Calu3 (cell line): ENCODE data around the gene CTRB1. TPM values are rescaled to one million over a fixed set of nuclear protein-coding genes. Genes with fewer than 3 reads are reported as not detected.

Experiments used
- BruUV-seq: library from RNA; stranded (reverse); fragments of 400-500 nt; replicated peaks from 2 replicates; lab custom pipeline; 2021; lab: Mats Ljungman, UMichigan
- CTCF ChIA-PET: fragments of 300-600 bp; sonication (Branson Sonifier 250); formaldehyde crosslinking; loops from one replicate; lab custom pipeline; 2022; ENCODE audit warnings: antibody characterized with exemption; lab: Charles Lee
- DNase-seq: peaks from one replicate; pipeline ENCODE4 v3.0.0; 2022
- H3K27ac Mint-ChIP-seq: one replicate; pipeline ENCODE4 v1.8.0; 2022; ENCODE audit warnings: mixed read lengths; ENCODE audit not compliant: unreplicated experiment
- H3K27me3 Mint-ChIP-seq: one replicate; pipeline ENCODE4 v1.8.0; 2022; ENCODE audit warnings: mixed read lengths; ENCODE audit not compliant: unreplicated experiment
- H3K36me3 Mint-ChIP-seq: one replicate; pipeline ENCODE4 v1.8.0; 2022; ENCODE audit warnings: mild to moderate bottlenecking, moderate library complexity, mixed read lengths; ENCODE audit not compliant: insufficient read depth, unreplicated experiment
- H3K4me1 Mint-ChIP-seq: one replicate; pipeline ENCODE4 v1.8.0; 2022; ENCODE audit warnings: mild to moderate bottlenecking, low read depth, mixed read lengths; ENCODE audit not compliant: unreplicated experiment
- H3K4me3 Mint-ChIP-seq: one replicate; pipeline ENCODE4 v1.8.0; 2022; ENCODE audit warnings: mild to moderate bottlenecking, low read depth, moderate library complexity, mixed read lengths; ENCODE audit not compliant: unreplicated experiment
- H3K9me3 Mint-ChIP-seq: one replicate; pipeline ENCODE4 v1.8.0; 2022; ENCODE audit warnings: low read depth, mixed read lengths; ENCODE audit not compliant: unreplicated experiment
- intact Hi-C: fragments of 100-400 bp; cut with micrococcal nuclease; formaldehyde crosslinking; loops from one replicate; pipeline ENCODE4 v1.10.0; 2022; ENCODE audit not compliant: unreplicated experiment
- total RNA-seq: library from RNA; stranded (reverse); gene quantifications from 2 replicates; pipeline ENCODE4 v1.2.3, GENCODE V29; 2022
- TF ChIP-seq, protein P1 (sequence below): fragments of 200-600 bp; IDR thresholded peaks from one replicate; pipeline ENCODE4 v1.8.0; 2022; ENCODE audit warnings: antibody characterized with exemption; ENCODE audit not compliant: unreplicated experiment

Gene CTRB1
- total RNA-seq, 1 experiment from 2014 or later, result not detected

GRCh38 chr16:75216576-75216975 is 2.2 kb upstream of the CTRB1 start:
- intact Hi-C loops, result no loop called here

GRCh38 chr16:75217389-75217851 is 1.4 kb upstream of the CTRB1 start:
- Mint-ChIP-seq H3K36me3 (no peaks in the 10 kb centered on the region), H3K4me3 (no peak overlapping the region), H3K4me1 (no peaks in the 10 kb centered on the region), H3K9me3 (no peaks in the 10 kb centered on the region), H3K27ac (no peak overlapping the region), H3K27me3 (no peaks in the 10 kb centered on the region)
- DNase-seq, result no peak
- TF ChIP-seq, protein P1, sequence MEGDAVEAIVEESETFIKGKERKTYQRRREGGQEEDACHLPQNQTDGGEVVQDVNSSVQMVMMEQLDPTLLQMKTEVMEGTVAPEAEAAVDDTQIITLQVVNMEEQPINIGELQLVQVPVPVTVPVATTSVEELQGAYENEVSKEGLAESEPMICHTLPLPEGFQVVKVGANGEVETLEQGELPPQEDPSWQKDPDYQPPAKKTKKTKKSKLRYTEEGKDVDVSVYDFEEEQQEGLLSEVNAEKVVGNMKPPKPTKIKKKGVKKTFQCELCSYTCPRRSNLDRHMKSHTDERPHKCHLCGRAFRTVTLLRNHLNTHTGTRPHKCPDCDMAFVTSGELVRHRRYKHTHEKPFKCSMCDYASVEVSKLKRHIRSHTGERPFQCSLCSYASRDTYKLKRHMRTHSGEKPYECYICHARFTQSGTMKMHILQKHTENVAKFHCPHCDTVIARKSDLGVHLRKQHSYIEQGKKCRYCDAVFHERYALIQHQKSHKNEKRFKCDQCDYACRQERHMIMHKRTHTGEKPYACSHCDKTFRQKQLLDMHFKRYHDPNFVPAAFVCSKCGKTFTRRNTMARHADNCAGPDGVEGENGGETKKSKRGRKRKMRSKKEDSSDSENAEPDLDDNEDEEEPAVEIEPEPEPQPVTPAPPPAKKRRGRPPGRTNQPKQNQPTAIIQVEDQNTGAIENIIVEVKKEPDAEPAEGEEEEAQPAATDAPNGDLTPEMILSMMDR, result no peak
- CTCF ChIA-PET, result no interaction called here
- no TSS peak for BruUV-seq
- intact Hi-C loops, result no loop called here

More at GRCh38 chr16:75216576-75216975, 2.2 kb upstream of the CTRB1 start:
- no peaks in the 10 kb centered on the region for H3K9me3 Mint-ChIP-seq
- DNase-seq, result no peak
- CTCF ChIA-PET, result interaction anchor here (1.4 kb wide), 1 partner anchor 13 kb away, joined by 3 read pairs; no protein-coding TSS in a partner anchor
- no peaks in the 10 kb centered on the region for H3K4me1 Mint-ChIP-seq
- BruUV-seq, result no TSS peak
- TF ChIP-seq, protein P1, result no peak
- H3K27me3 Mint-ChIP-seq, result no peaks in the 10 kb centered on the region
- no peaks in the 10 kb centered on the region for H3K36me3 Mint-ChIP-seq
- H3K4me3 Mint-ChIP-seq, result no peak overlapping the region
- H3K27ac Mint-ChIP-seq, result no peak overlapping the region

GRCh38 chr16:75219088-75219487 is 300 bp downstream of the CTRB1 start:
- TF ChIP-seq, protein P1, result no peak
- no peak overlapping the region for H3K4me3 Mint-ChIP-seq
- CTCF ChIA-PET, result no interaction called here
- no peak overlapping the region for H3K27ac Mint-ChIP-seq
- H3K4me1 Mint-ChIP-seq, result no peaks in the 10 kb centered on the region
- no peak for DNase-seq
- no peaks in the 10 kb centered on the region for H3K9me3 Mint-ChIP-seq
- intact Hi-C loops, result no loop called here
- peaks cover 2% of the 10 kb centered on the region for H3K36me3 Mint-ChIP-seq
- H3K27me3 Mint-ChIP-seq, result peaks cover 4% of the 10 kb centered on the region
- no TSS peak for BruUV-seq

- H3K27ac Mint-ChIP-seq, result no peak overlapping the region
- H3K4me1 Mint-ChIP-seq, result no peaks in the 10 kb centered on the region
- no peak for DNase-seq
- no peaks in the 10 kb centered on the region for H3K9me3 Mint-ChIP-seq
- no peak overlapping the region for H3K4me3 Mint-ChIP-seq
- peaks cover 9% of the 10 kb centered on the region for H3K36me3 Mint-ChIP-seq
- no TSS peak for BruUV-seq
- intact Hi-C loops, result no loop called here
- TF ChIP-seq, protein P1, result no peak
- peaks cover 12% of the 10 kb centered on the region for H3K27me3 Mint-ChIP-seq
- CTCF ChIA-PET, result interaction anchor here (0.5 to 2.2 kb wide), 3 partner anchors 21 to 728 kb away, joined by 4 to 7 read pairs (median 6); no protein-coding TSS in a partner anchor
Measured at GRCh38 chr16:75219838-75220237, 1.1 kb downstream of the CTRB1 start.
